Transverse colon (tissue), 4 donors: Measurements from ENCODE around the gene IFI35. TPM values are rescaled to one million over a fixed set of nuclear protein-coding genes. Genes with fewer than 3 reads are reported as not detected.

ENCODE experiments used
- DNase-seq: peaks from one replicate; pipeline ENCODE4 v3.0.0-alpha.2; 2019
- H3K27ac ChIP-seq, 4 donors: fragments of 200-600 bp; sonication (generic); 2 replicates each; pipeline ENCODE4 v1.5.1; 2016 to 2018; ENCODE audit warnings: inconsistent platforms in 4 of 4
- H3K27me3 ChIP-seq: fragments of 200-600 bp; sonication (generic); 2 replicates; pipeline ENCODE4 v1.5.1; 2017; ENCODE audit warnings: inconsistent platforms
- H3K36me3 ChIP-seq, 4 donors: fragments of 200-600 bp; sonication (generic); 2 replicates each; pipeline ENCODE4 v1.5.1; 2017 to 2019; ENCODE audit warnings: inconsistent platforms in 4 of 4
- H3K4me1 ChIP-seq, 4 donors: fragments of 200-600 bp; sonication (generic); 2 replicates each; pipeline ENCODE4 v1.5.1; 2017 to 2020; ENCODE audit warnings: inconsistent platforms in 4 of 4
- H3K4me3 ChIP-seq, 4 donors: fragments of 200-600 bp; sonication (generic); 1 replicate in 1 of 4; 2 replicates in 3 of 4; pipeline versions ENCODE4 v1.5.1 to v1.6.1; 2017 to 2019; ENCODE audit warnings: inconsistent platforms in 4 of 4
- H3K9me3 ChIP-seq, 2 donors: fragments of 200-600 bp; sonication (generic); 2 replicates each; pipeline ENCODE4 v1.5.1; 2017 to 2019; ENCODE audit warnings: inconsistent platforms in 2 of 2
- CTCF ChIP-seq, 5 experiments: fragments of 200-600 bp in 3 of 5; fragments of 450-650 bp in 2 of 5; sonication (generic) in 3 of 5; IDR thresholded peaks; 1 replicate in 2 of 5; 2 replicates in 3 of 5; pipeline ENCODE4 v1.5.1; 2016 to 2017; ENCODE audit warnings: antibody characterized with exemption in 5 of 5, inconsistent platforms in 3 of 5, mild to moderate bottlenecking in 2 of 5, moderate library complexity in 1 of 5
- EP300 ChIP-seq: sonication (generic); formaldehyde crosslinking; IDR thresholded peaks from one replicate; pipeline ENCODE4 v1.6.1; 2017; ENCODE audit warnings: antibody characterized with exemption, low read depth
- POLR2A ChIP-seq: fragments of 450-650 bp; IDR thresholded peaks from one replicate; pipeline ENCODE4 v1.6.1; 2016; ENCODE audit warnings: antibody characterized with exemption, mild to moderate bottlenecking, moderate library complexity
- POLR2AphosphoS5 ChIP-seq, 3 donors: sonication (generic); formaldehyde crosslinking; IDR thresholded peaks; one replicate each; pipeline ENCODE4 v1.6.1; 2016; ENCODE audit warnings: antibody characterized with exemption in 3 of 3
- WGBS, 2 donors: methylation state at CpG; one replicate each; pipeline ENCODE4 v1.1.5; 2018; ENCODE audit warnings: low coverage in 1 of 2; 5-methylcytosine and 5-hydroxymethylcytosine counted together
- in situ Hi-C, 4 donors: fragments of 200-750 bp; cut with MboI; loops; one replicate each; pipeline versions ENCODE4 v1.15.0 to v1.15.1; 2017; ENCODE audit warnings: low sequenced_read_pairs in 3 of 4, low pct_ligation_motif_present in 1 of 4, low pct_unique_long_range_greater_than_20kb in 1 of 4
- intact Hi-C: fragments of 100-400 bp; cut with DNase I; formaldehyde crosslinking; loops from one replicate; pipeline ENCODE4 v1.15.1; 2023; ENCODE audit warnings: low total_unique reads
- total RNA-seq, 4 donors: library from RNA; depleted of rRNA; stranded (reverse); fragments of >200 nt; gene quantifications; one replicate each; pipeline ENCODE4 v1.1.0, GENCODE V29; 2016

Gene IFI35
- total RNA-seq, 4 donors from 2014 or later: 11.5 to 81.1 (median 47.2) TPM

- Histone ChIP-seq H3K27ac (peak overlapping the region; percentile 67 to 86 (median 74)), H3K36me3 (no peaks in the 10 kb centered on the region), H3K27me3 (peaks cover 3% of the 10 kb centered on the region), H3K9me3 (no peaks in the 10 kb centered on the region), H3K4me3 (peak overlapping the region; percentile 35 to 57 (median 43)), H3K4me1 (peaks cover 6 to 25% (median 18%) of the 10 kb centered on the region in 4 donors)
- 10% methylated on average over 26 of the region's 27 CpGs; no CpG with 5 or more reads in 1 of the 2 donors for WGBS, 2 donors
- in situ Hi-C loops (loop anchor here in 1 of 4 donors (25.0 kb wide), 1 partner anchor 312 kb away; no protein-coding TSS in a partner anchor), intact Hi-C loops (no loop called here)
- TF ChIP-seq POLR2A (no peak), CTCF (IDR thresholded peaks at IDR 0.05) (no peak), POLR2AphosphoS5 (IDR thresholded peaks at IDR 0.05) (no peak), EP300 (no peak)
- DNase-seq: no peak
Measured at GRCh38 chr17:43025290-43025657, 18.7 kb downstream of the IFI35 start.

- no peaks in the 10 kb centered on the region for H3K9me3 ChIP-seq
- TF ChIP-seq EP300 (no peak), POLR2A (no peak), POLR2AphosphoS5 (IDR thresholded peaks at IDR 0.05) (no peak), CTCF (IDR thresholded peaks at IDR 0.05) (no peak)
- peak overlapping the region in 3 of 4 donors; percentile 67 to 86 (median 80) for H3K27ac ChIP-seq
- H3K4me3 ChIP-seq: no peak overlapping the region
- peaks cover 3% of the 10 kb centered on the region for H3K27me3 ChIP-seq
- no peak for DNase-seq
- H3K4me1 ChIP-seq: peaks cover 6 to 21% (median 15%) of the 10 kb centered on the region in 4 donors
- 67 to 74% methylated on average over 8 to 16 of the region's 16 CpGs for WGBS, 2 donors
- intact Hi-C loops: no loop called here
- in situ Hi-C loops: loop anchor here in 1 of 4 donors (25.0 kb wide), 1 partner anchor 311 kb away; no protein-coding TSS in a partner anchor
- no peaks in the 10 kb centered on the region for H3K36me3 ChIP-seq
Measured at GRCh38 chr17:43025766-43026537, 19.4 kb downstream of the IFI35 start.

- H3K27ac ChIP-seq: no peak overlapping the region
- intact Hi-C loops (no loop called here), in situ Hi-C loops (loop anchor here in 1 of 4 donors (25.0 kb wide), 1 partner anchor 311 kb away; no protein-coding TSS in a partner anchor)
- no peak for TF ChIP-seq EP300
- no peak for TF ChIP-seq POLR2AphosphoS5 (IDR thresholded peaks at IDR 0.05)
- TF ChIP-seq CTCF (IDR thresholded peaks at IDR 0.05): no peak
- no peak for TF ChIP-seq POLR2A
- 65 to 81% methylated on average over 5 of the region's 5 CpGs for WGBS, 2 donors
- peaks cover 6 to 18% (median 13%) of the 10 kb centered on the region in 4 donors for H3K4me1 ChIP-seq
- no peaks in the 10 kb centered on the region for H3K9me3 ChIP-seq
- peaks cover 3% of the 10 kb centered on the region for H3K27me3 ChIP-seq
- no peaks in the 10 kb centered on the region for H3K36me3 ChIP-seq
- DNase-seq: no peak
- no peak overlapping the region for H3K4me3 ChIP-seq
Measured at GRCh38 chr17:43026595-43026994, 20.0 kb downstream of the IFI35 start.

- in situ Hi-C loops: loop anchor here in 1 of 4 donors (25.0 kb wide), 1 partner anchor 310 kb away; no protein-coding TSS in a partner anchor
- Histone ChIP-seq H3K27ac (no peak overlapping the region), H3K4me1 (peaks cover 6 to 17% (median 12%) of the 10 kb centered on the region in 4 donors), H3K4me3 (no peak overlapping the region), H3K36me3 (no peaks in the 10 kb centered on the region), H3K27me3 (peaks cover 3% of the 10 kb centered on the region), H3K9me3 (no peaks in the 10 kb centered on the region)
- TF ChIP-seq CTCF (IDR thresholded peaks at IDR 0.05): no peak
- TF ChIP-seq POLR2A: no peak
- no peak for TF ChIP-seq EP300
- TF ChIP-seq POLR2AphosphoS5 (IDR thresholded peaks at IDR 0.05): no peak
- intact Hi-C loops: no loop called here
- no peak for DNase-seq
- 66 to 72% methylated on average over 5 to 9 of the region's 9 CpGs for WGBS, 2 donors
Measured at GRCh38 chr17:43027091-43028032, 20.8 kb downstream of the IFI35 start.
